Measurements from ENCODE around the gene TRAPPC11.
"Not testable (repeated sequence)": the region's sequence is repeated elsewhere in the genome, so short reads cannot be mapped to it uniquely, and the experiment has no call there.

Gene TRAPPC11

GRCh38 chr4:183722731-183723560 is 63.9 kb downstream of the TRAPPC11 start:
- 0 out of 2 replicates have a peak overlapping the region, but pooled peaks have one; percentile 29 for H3K27ac ChIP-seq (ENCODE audit: low read depth, low read length)
- no peaks in the 10 kb centered on the region for H3K9me2 ChIP-seq (replicated peaks; ENCODE audit: insufficient read depth, low read length)
- H3K79me2 ChIP-seq (ENCODE audit: insufficient read depth, low read length): no peaks in the 10 kb centered on the region
- H3F3A ChIP-seq (ENCODE audit: insufficient read depth): peaks cover 15% of the 10 kb centered on the region
- H2AFZ ChIP-seq (ENCODE audit: low read depth, low read length, severe bottlenecking): no peak overlapping the region
- H3K27me3 ChIP-seq (ENCODE audit: low read length): no peaks in the 10 kb centered on the region
- H3K9ac ChIP-seq (ENCODE audit: low read length): no peak overlapping the region
- H4K20me1 ChIP-seq (ENCODE audit: low read depth, low read length): no peaks in the 10 kb centered on the region
- peak overlapping the region; percentile 30 for H3K4me2 ChIP-seq (ENCODE audit: low read depth, low read length, poor library complexity, severe bottlenecking)
- peaks cover 13% of the 10 kb centered on the region; the same call in 1 of the 2 replicates for H3K9me3 ChIP-seq (ENCODE audit: insufficient read depth, low read length)
- H3K36me3 ChIP-seq (ENCODE audit: low read length): no peaks in the 10 kb centered on the region
- TF ChIP-seq EZH2phosphoT487 (conservative IDR thresholded peaks at IDR 0.05; ENCODE audit: low read length) (no peak), CTCF (IDR thresholded peaks at IDR 0.05; ENCODE audit: insufficient read depth, low read length, poor library complexity, severe bottlenecking) (no peak)
- no peak overlapping the region for H3K4me3 ChIP-seq (ENCODE audit: insufficient read depth, low read length, poor library complexity, severe bottlenecking)

- H3K9me2 ChIP-seq (replicated peaks; ENCODE audit: insufficient read depth, low read length): no peaks in the 10 kb centered on the region
- TF ChIP-seq EZH2phosphoT487 (conservative IDR thresholded peaks at IDR 0.05; ENCODE audit: low read length) (no peak), CTCF (IDR thresholded peaks at IDR 0.05; ENCODE audit: insufficient read depth, low read length, poor library complexity, severe bottlenecking) (no peak)
- peaks cover 15% of the 10 kb centered on the region for H3F3A ChIP-seq (ENCODE audit: insufficient read depth)
- peaks cover 13% of the 10 kb centered on the region; the same call in 1 of the 2 replicates for H3K9me3 ChIP-seq (ENCODE audit: insufficient read depth, low read length)
- no peak overlapping the region for H3K4me3 ChIP-seq (ENCODE audit: insufficient read depth, low read length, poor library complexity, severe bottlenecking)
- H3K27me3 ChIP-seq (ENCODE audit: low read length): no peaks in the 10 kb centered on the region
- H3K36me3 ChIP-seq (ENCODE audit: low read length): no peaks in the 10 kb centered on the region
- no peak overlapping the region for H3K27ac ChIP-seq (ENCODE audit: low read depth, low read length)
- no peaks in the 10 kb centered on the region for H4K20me1 ChIP-seq (ENCODE audit: low read depth, low read length)
- H3K9ac ChIP-seq (ENCODE audit: low read length): no peak overlapping the region
- H2AFZ ChIP-seq (ENCODE audit: low read depth, low read length, severe bottlenecking): no peak overlapping the region
- no peaks in the 10 kb centered on the region for H3K79me2 ChIP-seq (ENCODE audit: insufficient read depth, low read length)
- H3K4me2 ChIP-seq (ENCODE audit: low read depth, low read length, poor library complexity, severe bottlenecking): no peak overlapping the region
Observed at GRCh38 chr4:183723561-183724228, 64.6 kb downstream of the TRAPPC11 start.

GRCh38 chr4:183725585-183725984 is 66.5 kb downstream of the TRAPPC11 start:
- H3K9me3 ChIP-seq (ENCODE audit: insufficient read depth, low read length): peaks cover 13% of the 10 kb centered on the region; the same call in 1 of the 2 replicates
- not testable (repeated sequence) for H3K27ac ChIP-seq (ENCODE audit: low read depth, low read length); H3K27me3 ChIP-seq (ENCODE audit: low read length); H3K9ac ChIP-seq (ENCODE audit: low read length); H3K9me2 ChIP-seq (replicated peaks; ENCODE audit: insufficient read depth, low read length); H3K36me3 ChIP-seq (ENCODE audit: low read length); H3K79me2 ChIP-seq (ENCODE audit: insufficient read depth, low read length); H3K4me3 ChIP-seq (ENCODE audit: insufficient read depth, low read length, poor library complexity, severe bottlenecking); H3K4me2 ChIP-seq (ENCODE audit: low read depth, low read length, poor library complexity, severe bottlenecking); H4K20me1 ChIP-seq (ENCODE audit: low read depth, low read length); H2AFZ ChIP-seq (ENCODE audit: low read depth, low read length, severe bottlenecking)
- peaks cover 15% of the 10 kb centered on the region for H3F3A ChIP-seq (ENCODE audit: insufficient read depth)

GRCh38 chr4:183727482-183727881 is 68.4 kb downstream of the TRAPPC11 start:
- H3F3A ChIP-seq (ENCODE audit: insufficient read depth): peaks cover 11% of the 10 kb centered on the region
- no peaks in the 10 kb centered on the region for H3K9me2 ChIP-seq (replicated peaks; ENCODE audit: insufficient read depth, low read length)
- no peaks in the 10 kb centered on the region for H3K79me2 ChIP-seq (ENCODE audit: insufficient read depth, low read length)
- no peak overlapping the region for H3K27ac ChIP-seq (ENCODE audit: low read depth, low read length)
- TF ChIP-seq EZH2phosphoT487 (conservative IDR thresholded peaks at IDR 0.05; ENCODE audit: low read length) (no peak), CTCF (IDR thresholded peaks at IDR 0.05; ENCODE audit: insufficient read depth, low read length, poor library complexity, severe bottlenecking) (no peak)
- no peak overlapping the region for H3K9ac ChIP-seq (ENCODE audit: low read length)
- no peaks in the 10 kb centered on the region for H3K27me3 ChIP-seq (ENCODE audit: low read length)
- peaks cover 13% of the 10 kb centered on the region; the same call in 1 of the 2 replicates for H3K9me3 ChIP-seq (ENCODE audit: insufficient read depth, low read length)
- H2AFZ ChIP-seq (ENCODE audit: low read depth, low read length, severe bottlenecking): no peak overlapping the region
- H3K4me3 ChIP-seq (ENCODE audit: insufficient read depth, low read length, poor library complexity, severe bottlenecking): no peak overlapping the region
- no peaks in the 10 kb centered on the region for H3K36me3 ChIP-seq (ENCODE audit: low read length)
- no peak overlapping the region for H3K4me2 ChIP-seq (ENCODE audit: low read depth, low read length, poor library complexity, severe bottlenecking)
- no peaks in the 10 kb centered on the region for H4K20me1 ChIP-seq (ENCODE audit: low read depth, low read length)

All from SU-DHL-6 (cell line).